ENCODE measurements around the gene ARHGEF4.

- no peak for TF ChIP-seq CTCF (conservative IDR thresholded peaks at IDR 0.05)
- TF ChIP-seq EZH2 (IDR thresholded peaks at IDR 0.05; ENCODE audit: low read depth) = no peak
These were observed 160.5 kb downstream of the ARHGEF4 start for GRCh38 chr2:130997198-130997597.
